Measurements from ENCODE around the gene GBE1.
"Not testable (repeated sequence)": the region's sequence is repeated elsewhere in the genome, so short reads cannot be mapped to it uniquely, and the experiment has no call there.

GBE1 gene

DNA sequence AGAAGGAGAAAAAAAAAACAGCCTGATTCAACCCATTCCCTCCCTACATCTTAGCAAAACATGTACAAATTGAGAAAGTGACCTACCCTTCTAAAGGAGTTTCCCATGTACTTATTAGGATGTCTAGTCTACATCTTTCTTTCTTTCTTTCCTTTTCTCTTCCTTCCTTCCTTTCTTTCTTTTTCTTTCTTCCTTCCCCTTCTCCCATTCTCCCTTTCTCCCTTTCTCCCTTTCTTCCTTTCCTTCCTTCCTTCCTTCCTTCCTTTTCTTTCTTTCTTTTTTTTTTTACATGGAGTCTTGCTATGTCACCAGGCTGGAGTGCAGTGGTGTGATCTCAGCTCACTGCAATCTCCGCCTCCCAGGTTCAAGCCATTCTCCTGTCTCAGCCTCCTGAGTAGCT, 269.0 kb downstream of the GBE1 start:
- not testable (repeated sequence) for H3K36me3 ChIP-seq (ENCODE audit: insufficient read depth, low read length); H3K4me1 ChIP-seq (ENCODE audit: insufficient read depth, low read length); H3K27ac ChIP-seq (ENCODE audit: low read depth, low read length); H3K9me3 ChIP-seq (ENCODE audit: insufficient read depth, low read depth, low read length); H3K4me3 ChIP-seq (ENCODE audit: low read length); H3K27me3 ChIP-seq (ENCODE audit: insufficient read depth, low read length); H3K9ac ChIP-seq (ENCODE audit: low read depth, low read length)
- WGBS, result 100% methylated on average over 1 of the region's 1 CpG

GRCh38 chr3:81492040-81492439, 269.4 kb downstream of the GBE1 start:
- Histone ChIP-seq H3K9ac (ENCODE audit: low read depth, low read length) (no peak overlapping the region), H3K4me1 (ENCODE audit: insufficient read depth, low read length) (no peaks in the 10 kb centered on the region), H3K27me3 (ENCODE audit: insufficient read depth, low read length) (no peaks in the 10 kb centered on the region), H3K27ac (ENCODE audit: low read depth, low read length) (no peak overlapping the region), H3K36me3 (ENCODE audit: insufficient read depth, low read length) (no peaks in the 10 kb centered on the region), H3K4me3 (ENCODE audit: low read length) (no peak overlapping the region), H3K9me3 (ENCODE audit: insufficient read depth, low read depth, low read length) (no peaks in the 10 kb centered on the region)
- WGBS, result 97% methylated on average over 4 of the region's 4 CpGs

- Histone ChIP-seq H3K4me1 (ENCODE audit: insufficient read depth, low read length) (no peaks in the 10 kb centered on the region), H3K27me3 (ENCODE audit: insufficient read depth, low read length) (no peaks in the 10 kb centered on the region), H3K36me3 (ENCODE audit: insufficient read depth, low read length) (no peaks in the 10 kb centered on the region), H3K9ac (ENCODE audit: low read depth, low read length) (no peak overlapping the region), H3K9me3 (ENCODE audit: insufficient read depth, low read depth, low read length) (no peaks in the 10 kb centered on the region), H3K27ac (ENCODE audit: low read depth, low read length) (no peak overlapping the region), H3K4me3 (ENCODE audit: low read length) (no peak overlapping the region)
- WGBS, result 53% methylated on average over 6 of the region's 7 CpGs
Measured at GRCh38 chr3:81490541-81491288, 270.7 kb downstream of the GBE1 start.

GRCh38 chr3:81485444-81485865, 276.0 kb downstream of the GBE1 start:
- Histone ChIP-seq H3K27me3 (ENCODE audit: insufficient read depth, low read length) (no peaks in the 10 kb centered on the region), H3K36me3 (ENCODE audit: insufficient read depth, low read length) (no peaks in the 10 kb centered on the region), H3K9me3 (ENCODE audit: insufficient read depth, low read depth, low read length) (no peaks in the 10 kb centered on the region), H3K4me1 (ENCODE audit: insufficient read depth, low read length) (no peaks in the 10 kb centered on the region), H3K9ac (ENCODE audit: low read depth, low read length) (no peak overlapping the region), H3K4me3 (ENCODE audit: low read length) (no peak overlapping the region), H3K27ac (ENCODE audit: low read depth, low read length) (no peak overlapping the region)
- WGBS, result 92% methylated on average over 5 of the region's 5 CpGs

- WGBS, result 95% methylated on average over 5 of the region's 5 CpGs
- Histone ChIP-seq H3K27me3 (ENCODE audit: insufficient read depth, low read length) (no peaks in the 10 kb centered on the region), H3K9ac (ENCODE audit: low read depth, low read length) (no peak overlapping the region), H3K4me3 (ENCODE audit: low read length) (no peak overlapping the region), H3K4me1 (ENCODE audit: insufficient read depth, low read length) (no peaks in the 10 kb centered on the region), H3K36me3 (ENCODE audit: insufficient read depth, low read length) (no peaks in the 10 kb centered on the region), H3K27ac (ENCODE audit: low read depth, low read length) (no peak overlapping the region), H3K9me3 (ENCODE audit: insufficient read depth, low read depth, low read length) (no peaks in the 10 kb centered on the region)
Measured at GRCh38 chr3:81484520-81484919, 276.9 kb downstream of the GBE1 start.

DNA sequence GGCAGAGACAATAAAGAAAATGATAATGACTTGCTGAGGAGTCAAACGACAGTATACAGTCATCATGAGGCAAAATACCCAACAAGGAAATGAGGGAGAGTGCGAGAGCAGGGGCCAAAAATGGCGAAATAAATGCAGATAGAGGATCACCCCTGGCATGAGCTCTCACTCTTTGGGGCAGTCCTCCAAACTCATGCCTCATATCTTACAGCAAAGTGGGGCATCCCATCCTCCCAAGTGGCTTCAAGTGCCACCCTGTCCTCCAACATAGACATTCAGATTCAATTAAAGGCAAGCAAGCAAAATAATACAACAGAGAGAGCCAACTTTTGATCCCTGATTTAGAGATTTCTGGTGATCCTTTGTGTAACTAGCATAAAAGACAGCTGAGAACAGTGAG, 278.4 kb downstream of the GBE1 start:
- Histone ChIP-seq H3K4me3 (ENCODE audit: low read length) (no peak overlapping the region), H3K27me3 (ENCODE audit: insufficient read depth, low read length) (no peaks in the 10 kb centered on the region), H3K9me3 (ENCODE audit: insufficient read depth, low read depth, low read length) (no peaks in the 10 kb centered on the region), H3K36me3 (ENCODE audit: insufficient read depth, low read length) (no peaks in the 10 kb centered on the region), H3K4me1 (ENCODE audit: insufficient read depth, low read length) (no peaks in the 10 kb centered on the region), H3K9ac (ENCODE audit: low read depth, low read length) (no peak overlapping the region), H3K27ac (ENCODE audit: low read depth, low read length) (no peak overlapping the region)
- WGBS, result 96% methylated on average over 3 of the region's 3 CpGs

DNA sequence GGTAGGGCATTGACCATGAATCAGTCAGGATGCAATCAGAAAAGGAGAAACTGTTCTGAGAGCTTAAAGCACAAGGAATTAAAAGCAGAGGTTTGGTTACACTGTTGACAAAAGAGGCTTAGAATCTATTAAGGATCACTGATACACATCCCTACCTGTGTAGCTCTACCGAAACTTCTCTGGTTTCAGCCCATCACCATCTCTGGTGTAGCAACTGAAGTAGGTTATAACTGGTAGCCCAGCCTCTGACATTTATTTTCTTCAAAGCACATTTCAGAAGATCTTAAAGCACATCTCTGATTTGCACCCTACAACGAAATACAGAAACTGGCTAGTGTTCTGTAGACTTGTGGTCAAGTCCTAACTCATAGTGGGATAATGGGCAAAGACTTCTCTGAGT, 283.7 kb downstream of the GBE1 start:
- Histone ChIP-seq H3K36me3 (ENCODE audit: insufficient read depth, low read length) (no peaks in the 10 kb centered on the region), H3K27ac (ENCODE audit: low read depth, low read length) (no peak overlapping the region), H3K9ac (ENCODE audit: low read depth, low read length) (no peak overlapping the region), H3K4me3 (ENCODE audit: low read length) (no peak overlapping the region), H3K4me1 (ENCODE audit: insufficient read depth, low read length) (peaks cover 6% of the 10 kb centered on the region; the same call in 1 of the 2 replicates), H3K9me3 (ENCODE audit: insufficient read depth, low read depth, low read length) (no peaks in the 10 kb centered on the region), H3K27me3 (ENCODE audit: insufficient read depth, low read length) (no peaks in the 10 kb centered on the region)
- 95% methylated on average over 2 of the region's 2 CpGs for WGBS

- no peaks in the 10 kb centered on the region for H3K36me3 ChIP-seq (ENCODE audit: insufficient read depth, low read length)
- H3K9ac ChIP-seq (ENCODE audit: low read depth, low read length), result no peak overlapping the region
- H3K4me3 ChIP-seq (ENCODE audit: low read length), result no peak overlapping the region
- no peaks in the 10 kb centered on the region for H3K27me3 ChIP-seq (ENCODE audit: insufficient read depth, low read length)
- H3K9me3 ChIP-seq (ENCODE audit: insufficient read depth, low read depth, low read length), result no peaks in the 10 kb centered on the region
- 83% methylated on average over 4 of the region's 4 CpGs for WGBS
- H3K4me1 ChIP-seq (ENCODE audit: insufficient read depth, low read length), result peaks cover 14% of the 10 kb centered on the region; the same call in 1 of the 2 replicates
- no peak overlapping the region for H3K27ac ChIP-seq (ENCODE audit: low read depth, low read length)
Measured at GRCh38 chr3:81476692-81477091, 284.8 kb downstream of the GBE1 start.

DNA sequence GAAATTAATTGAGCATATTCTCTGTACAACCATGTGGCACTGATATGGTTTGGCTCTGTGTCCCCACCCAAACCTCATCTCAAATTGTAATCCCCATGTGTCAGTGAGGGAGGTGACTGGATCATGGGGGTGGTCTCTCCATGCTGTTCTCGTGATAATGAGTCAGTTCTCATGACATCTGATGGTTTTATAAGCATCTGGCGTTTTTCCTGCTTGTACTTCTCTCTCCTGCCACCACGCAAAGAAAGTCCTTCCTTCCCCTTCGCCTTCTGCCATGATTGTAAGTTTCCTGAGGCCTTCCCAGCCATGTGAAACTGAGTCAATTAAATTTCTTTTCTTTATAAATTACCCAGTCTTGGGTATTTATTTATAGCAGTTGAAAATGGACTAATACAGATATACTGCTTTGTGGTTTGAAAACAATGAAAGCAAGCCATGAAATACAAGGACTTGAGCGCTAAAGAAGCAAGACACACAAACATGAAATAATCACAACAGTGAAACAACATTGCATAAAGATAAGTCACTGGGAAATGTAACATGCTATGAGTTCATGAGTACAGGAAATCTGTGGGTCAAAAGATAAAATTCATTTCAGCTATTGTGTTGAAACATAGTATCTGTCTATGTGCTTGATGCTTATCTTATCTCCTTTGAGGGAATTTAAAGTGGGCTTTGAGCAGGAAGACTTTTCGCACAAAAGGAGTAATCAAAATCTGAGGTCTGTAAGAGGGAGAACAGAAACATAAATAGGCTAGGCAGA, 288.7 kb downstream of the GBE1 start:
- H3K27ac ChIP-seq (ENCODE audit: low read depth, low read length), result no peak overlapping the region
- H3K9ac ChIP-seq (ENCODE audit: low read depth, low read length), result no peak overlapping the region
- 92% methylated on average over 5 of the region's 6 CpGs for WGBS
- peaks cover 32% of the 10 kb centered on the region for H3K4me1 ChIP-seq (ENCODE audit: insufficient read depth, low read length)
- no peaks in the 10 kb centered on the region for H3K27me3 ChIP-seq (ENCODE audit: insufficient read depth, low read length)
- H3K9me3 ChIP-seq (ENCODE audit: insufficient read depth, low read depth, low read length), result no peaks in the 10 kb centered on the region
- no peak overlapping the region for H3K4me3 ChIP-seq (ENCODE audit: low read length)
- H3K36me3 ChIP-seq (ENCODE audit: insufficient read depth, low read length), result no peaks in the 10 kb centered on the region

GRCh38 chr3:81470524-81471278, 290.7 kb downstream of the GBE1 start:
- Histone ChIP-seq H3K27me3 (ENCODE audit: insufficient read depth, low read length) (no peaks in the 10 kb centered on the region), H3K4me1 (ENCODE audit: insufficient read depth, low read length) (peaks cover 32% of the 10 kb centered on the region), H3K36me3 (ENCODE audit: insufficient read depth, low read length) (no peaks in the 10 kb centered on the region), H3K4me3 (ENCODE audit: low read length) (no peak overlapping the region), H3K27ac (ENCODE audit: low read depth, low read length) (no peak overlapping the region), H3K9me3 (ENCODE audit: insufficient read depth, low read depth, low read length) (no peaks in the 10 kb centered on the region), H3K9ac (ENCODE audit: low read depth, low read length) (no peak overlapping the region)
- whole genome bisulfite sequencing, result 73% methylated on average over 3 of the region's 3 CpGs

- Histone ChIP-seq H3K27me3 (ENCODE audit: insufficient read depth, low read length) (no peaks in the 10 kb centered on the region), H3K4me1 (ENCODE audit: insufficient read depth, low read length) (peaks cover 32% of the 10 kb centered on the region), H3K4me3 (ENCODE audit: low read length) (no peak overlapping the region), H3K27ac (ENCODE audit: low read depth, low read length) (no peak overlapping the region), H3K9me3 (ENCODE audit: insufficient read depth, low read depth, low read length) (no peaks in the 10 kb centered on the region), H3K36me3 (ENCODE audit: insufficient read depth, low read length) (no peaks in the 10 kb centered on the region), H3K9ac (ENCODE audit: low read depth, low read length) (no peak overlapping the region)
- WGBS, result 97% methylated on average over 3 of the region's 3 CpGs
Measured at GRCh38 chr3:81468391-81468790, 293.1 kb downstream of the GBE1 start.
